WERI-Rb-1 (cell line): ENCODE results near the gene FSTL4.
A peak's percentile ranks its signal among the peaks of the same experiment; 100 is the strongest.
"Not testable (repeated sequence)": the region's sequence is repeated elsewhere in the genome, so short reads cannot be mapped to it uniquely, and the experiment has no call there.

Experiments
- DNase-seq: peaks from one replicate; pipeline ENCODE4 v3.0.0-alpha.2; 2020
- H3K27ac ChIP-seq: fragments of 250-450 bp; sonication (Bioruptor Pico); 2 replicates; pipeline ENCODE4 v1.5.1; 2020; ENCODE audit warnings: mild to moderate bottlenecking, moderate library complexity
- H3K27me3 ChIP-seq: fragments of 250-450 bp; sonication (Bioruptor Pico); 2 replicates; pipeline ENCODE4 v1.5.1; 2021; ENCODE audit warnings: mild to moderate bottlenecking, low read depth, moderate library complexity; ENCODE audit not compliant: insufficient read depth, severe bottlenecking
- H3K36me3 ChIP-seq: fragments of 250-450 bp; sonication (Bioruptor Pico); 2 replicates; pipeline ENCODE4 v1.5.1; 2020; ENCODE audit warnings: mild to moderate bottlenecking, moderate library complexity
- H3K4me3 ChIP-seq: 2 replicates; pipeline ENCODE4 v1.5.1; 2011; ENCODE audit warnings: low read depth, mild to moderate bottlenecking, control low read depth, low read length
- H3K9me3 ChIP-seq: fragments of 250-450 bp; sonication (Bioruptor Pico); 2 replicates; pipeline ENCODE4 v1.5.1; 2021; ENCODE audit warnings: mild to moderate bottlenecking, moderate library complexity; ENCODE audit not compliant: severe bottlenecking
- TF ChIP-seq, protein P1 (sequence below): IDR thresholded peaks from 2 replicates; pipeline ENCODE4 v1.5.1; 2011; ENCODE audit warnings: low read depth, mild to moderate bottlenecking, control low read depth, inconsistent platforms, low read length

The FSTL4 gene

DNA sequence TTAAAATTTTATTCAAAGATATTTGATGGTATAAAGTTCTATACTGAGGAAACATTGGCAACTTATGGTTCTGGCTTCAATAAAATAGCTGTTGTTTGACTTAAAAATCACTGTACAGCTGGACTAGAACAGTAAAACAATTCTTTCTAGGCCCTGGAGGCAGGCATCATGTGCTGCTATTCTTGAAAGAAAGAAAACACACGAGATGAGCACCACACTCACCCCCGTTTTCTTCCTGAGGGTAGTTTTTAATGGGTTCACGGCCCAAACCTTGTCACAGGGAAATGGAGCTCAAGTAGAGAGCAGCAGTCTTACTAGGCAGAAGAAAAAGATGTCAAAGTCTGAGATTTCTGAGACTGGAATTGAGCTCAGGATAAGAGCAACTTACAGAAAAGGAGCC is 68.0 kb downstream of the FSTL4 start:
- no peak overlapping the region for H3K4me3 ChIP-seq
- peaks cover 2% of the 10 kb centered on the region for H3K9me3 ChIP-seq
- H3K27ac ChIP-seq: no peak overlapping the region
- H3K36me3 ChIP-seq: no peaks in the 10 kb centered on the region
- H3K27me3 ChIP-seq: no peaks in the 10 kb centered on the region
- DNase-seq: no peak
- TF ChIP-seq, protein P1, sequence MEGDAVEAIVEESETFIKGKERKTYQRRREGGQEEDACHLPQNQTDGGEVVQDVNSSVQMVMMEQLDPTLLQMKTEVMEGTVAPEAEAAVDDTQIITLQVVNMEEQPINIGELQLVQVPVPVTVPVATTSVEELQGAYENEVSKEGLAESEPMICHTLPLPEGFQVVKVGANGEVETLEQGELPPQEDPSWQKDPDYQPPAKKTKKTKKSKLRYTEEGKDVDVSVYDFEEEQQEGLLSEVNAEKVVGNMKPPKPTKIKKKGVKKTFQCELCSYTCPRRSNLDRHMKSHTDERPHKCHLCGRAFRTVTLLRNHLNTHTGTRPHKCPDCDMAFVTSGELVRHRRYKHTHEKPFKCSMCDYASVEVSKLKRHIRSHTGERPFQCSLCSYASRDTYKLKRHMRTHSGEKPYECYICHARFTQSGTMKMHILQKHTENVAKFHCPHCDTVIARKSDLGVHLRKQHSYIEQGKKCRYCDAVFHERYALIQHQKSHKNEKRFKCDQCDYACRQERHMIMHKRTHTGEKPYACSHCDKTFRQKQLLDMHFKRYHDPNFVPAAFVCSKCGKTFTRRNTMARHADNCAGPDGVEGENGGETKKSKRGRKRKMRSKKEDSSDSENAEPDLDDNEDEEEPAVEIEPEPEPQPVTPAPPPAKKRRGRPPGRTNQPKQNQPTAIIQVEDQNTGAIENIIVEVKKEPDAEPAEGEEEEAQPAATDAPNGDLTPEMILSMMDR: no peak

DNA sequence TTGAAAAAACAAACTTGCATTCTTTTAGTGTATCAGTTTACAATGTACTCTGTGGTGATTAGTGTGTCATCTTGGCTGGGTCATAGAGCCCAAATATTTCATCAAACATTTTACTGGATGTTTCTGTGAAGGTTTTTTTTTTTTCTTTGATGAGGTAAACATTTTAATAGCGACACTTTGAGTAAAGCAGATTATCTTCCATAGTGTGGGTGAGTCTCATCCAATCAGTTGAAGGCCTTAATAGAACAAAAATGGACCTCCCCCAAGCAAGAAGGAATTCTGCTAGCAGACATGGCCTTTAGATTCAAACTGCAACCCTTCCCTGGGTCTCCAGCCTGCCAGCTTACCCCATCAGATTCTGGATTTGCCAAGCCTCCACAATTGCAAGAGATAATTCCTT is 72.5 kb downstream of the FSTL4 start:
- no peak for DNase-seq
- Histone ChIP-seq H3K27ac (no peak overlapping the region), H3K9me3 (no peaks in the 10 kb centered on the region), H3K36me3 (no peaks in the 10 kb centered on the region), H3K27me3 (no peaks in the 10 kb centered on the region), H3K4me3 (no peak overlapping the region)
- TF ChIP-seq, protein P1: no peak

DNA sequence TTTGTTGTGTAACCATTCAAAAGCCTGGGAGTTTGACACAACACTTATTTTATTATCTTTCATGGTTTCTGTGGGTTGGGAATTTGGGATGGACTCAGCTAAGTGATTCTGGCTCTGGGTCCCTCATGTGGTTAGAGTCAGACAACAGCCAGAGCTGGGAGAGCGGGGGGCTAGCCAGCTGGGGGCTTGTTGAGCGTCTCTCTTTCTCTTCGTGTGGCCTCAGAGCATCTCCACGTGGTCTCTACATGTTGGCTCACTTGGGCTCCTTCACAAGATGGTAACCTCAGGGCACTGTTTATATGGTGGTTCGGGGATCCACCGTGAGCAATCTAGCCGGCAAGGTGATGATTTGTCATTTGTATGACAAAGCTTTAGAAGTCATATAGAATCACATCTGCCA is 73.6 kb downstream of the FSTL4 start:
- Histone ChIP-seq H3K27ac (no peak overlapping the region), H3K36me3 (no peaks in the 10 kb centered on the region), H3K4me3 (no peak overlapping the region), H3K9me3 (no peaks in the 10 kb centered on the region), H3K27me3 (no peaks in the 10 kb centered on the region)
- no peak for DNase-seq
- TF ChIP-seq, protein P1: no peak

DNA sequence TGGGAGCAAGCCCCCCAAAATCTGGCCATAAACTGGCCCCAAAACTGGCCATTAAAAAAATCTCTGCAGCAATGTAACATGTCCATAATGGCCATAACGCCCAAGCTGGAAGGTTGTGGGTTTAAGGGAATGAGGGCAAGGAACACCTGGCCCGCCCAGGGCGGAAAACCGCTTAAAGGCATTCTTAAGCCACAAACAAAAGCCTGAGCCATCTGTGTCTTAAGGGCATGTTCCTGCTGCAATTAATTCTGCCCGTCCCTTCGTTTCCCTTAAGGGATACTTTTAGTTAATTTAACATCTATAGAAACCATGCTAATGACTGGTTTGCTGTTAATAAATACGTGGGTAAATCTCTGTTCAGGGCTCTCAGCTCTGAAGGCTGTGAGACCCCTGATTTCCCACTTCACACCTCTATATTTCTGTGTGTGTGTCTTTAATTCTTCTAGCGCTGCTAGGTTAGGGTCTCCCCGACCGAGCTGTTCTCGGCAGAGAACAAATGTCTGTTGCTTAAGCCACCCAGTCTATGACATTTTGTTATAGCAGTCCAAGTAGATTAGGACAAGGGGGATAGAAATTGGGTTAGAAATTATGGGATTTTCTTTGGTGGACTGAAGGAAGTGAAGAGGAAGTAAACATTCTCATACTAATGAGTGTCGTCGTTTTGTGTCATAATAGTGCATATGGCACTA is 77.0 kb downstream of the FSTL4 start:
- Histone ChIP-seq H3K4me3 (peak overlapping the region; percentile 37), H3K27ac (peak overlapping the region; percentile 95)
- not testable (repeated sequence) for H3K36me3 ChIP-seq

DNA sequence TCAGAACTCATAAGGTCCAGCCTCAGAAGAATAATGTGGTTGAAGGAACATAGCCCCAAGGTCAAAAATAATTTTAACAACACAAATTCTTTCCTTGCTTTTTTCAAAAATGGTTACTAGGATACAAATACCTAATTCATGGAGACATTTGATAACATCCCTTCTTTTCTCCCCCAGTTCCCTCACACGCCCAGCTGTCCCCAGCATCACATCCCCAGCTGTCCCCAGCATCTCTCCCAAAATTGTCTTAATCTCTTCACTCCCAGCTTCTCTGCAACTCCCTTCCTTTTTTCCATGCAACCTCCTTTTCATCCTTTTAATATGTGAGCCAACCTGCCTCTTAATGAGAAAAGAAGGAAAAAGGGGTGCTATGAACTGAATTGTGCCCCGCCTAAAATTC is 77.8 kb downstream of the FSTL4 start:
- no peak for DNase-seq
- Histone ChIP-seq H3K36me3 (no peaks in the 10 kb centered on the region), H3K9me3 (no peaks in the 10 kb centered on the region), H3K27ac (peak overlapping the region; percentile 95), H3K4me3 (no peak overlapping the region), H3K27me3 (no peaks in the 10 kb centered on the region)
- TF ChIP-seq, protein P1: no peak

More for the DNA sequence above, 77.0 kb downstream of the FSTL4 start:
- H3K9me3 ChIP-seq, H3K27me3 ChIP-seq: not testable (repeated sequence)
- peak; percentile 80 for DNase-seq

DNA sequence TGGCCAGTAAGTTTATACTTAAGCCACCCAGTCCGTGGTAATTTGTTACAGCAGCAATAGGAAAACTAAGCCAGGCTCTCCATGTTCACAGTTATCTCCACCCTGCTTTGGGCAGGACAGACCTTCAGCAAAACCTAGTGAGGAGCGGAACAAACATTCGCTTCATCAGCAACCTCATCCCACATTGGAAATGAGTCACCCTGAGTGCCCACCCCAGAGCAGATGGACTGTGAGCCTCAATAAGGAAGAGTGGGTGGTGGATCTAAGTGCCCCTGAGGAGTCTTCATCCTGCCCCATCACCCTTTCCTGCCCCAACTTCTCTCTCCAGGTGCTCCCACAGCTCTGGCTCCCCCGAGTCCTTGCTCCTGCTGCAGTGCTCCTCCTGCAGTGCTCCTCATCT is 78.8 kb downstream of the FSTL4 start:
- Histone ChIP-seq H3K4me3 (no peak overlapping the region), H3K9me3 (no peaks in the 10 kb centered on the region), H3K27ac (peak overlapping the region; percentile 5; the same call in 1 of the 2 replicates), H3K27me3 (no peaks in the 10 kb centered on the region), H3K36me3 (no peaks in the 10 kb centered on the region)
- TF ChIP-seq, protein P1: no peak
- no peak for DNase-seq
